ENCODE data around the gene ETV1.

DNA sequence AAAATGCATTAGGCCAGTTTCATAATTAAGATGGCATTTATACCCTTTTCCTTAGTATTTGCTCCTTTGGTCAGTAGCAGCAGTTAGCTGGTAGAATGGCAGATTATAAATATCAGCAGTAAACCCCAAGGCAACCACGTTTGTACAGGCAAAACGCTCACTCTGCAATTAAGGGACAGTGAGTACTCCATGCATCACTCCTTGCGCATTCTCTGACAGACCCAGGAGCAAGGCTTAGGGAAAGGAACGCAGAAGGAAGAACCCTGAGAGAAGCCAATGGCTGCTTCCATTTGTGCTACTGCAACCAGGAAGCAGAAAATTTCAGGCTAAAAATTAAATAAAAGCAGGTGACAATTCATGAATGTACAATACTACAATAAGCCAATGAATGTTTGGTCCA is 12.9 kb downstream of the ETV1 start:
- TF ChIP-seq CTCF (conservative IDR thresholded peaks at IDR 0.05; ENCODE audit: low read length) (no peak), EZH2phosphoT487 (IDR thresholded peaks at IDR 0.05; ENCODE audit: borderline replicate concordance) (no peak)
